Neural cell (in vitro differentiated cells): ENCODE results near the gene MSGN1. TPM values are rescaled to one million over a fixed set of nuclear protein-coding genes. Genes with fewer than 3 reads are reported as not detected.

ENCODE experiments used
- H2AFZ ChIP-seq: fragments of 200-600, 300-800 bp; sonication (generic), shearing (Covaris generic); 2 replicates; pipeline ENCODE4 v1.6.0; 2014; ENCODE audit warnings: low read depth, mild to moderate bottlenecking, antibody characterized with exemption, low read length, moderate library complexity
- H3F3A ChIP-seq: fragments of 200-600 bp; shearing (Covaris generic); 2 replicates; pipeline ENCODE4 v1.6.1; 2016; ENCODE audit warnings: mild to moderate bottlenecking, moderate library complexity, mixed read lengths, antibody characterized with exemption, low read length; ENCODE audit not compliant: insufficient read depth, poor library complexity, severe bottlenecking
- H3K27ac ChIP-seq: fragments of 200-600, 300-800 bp; sonication (generic), shearing (Covaris generic); 2 replicates; pipeline ENCODE4 v1.5.1; 2014; ENCODE audit warnings: mild to moderate bottlenecking, low read length, moderate library complexity
- H3K27me3 ChIP-seq: fragments of 300-800, 200-600 bp; sonication (generic), shearing (Covaris generic); 2 replicates; pipeline ENCODE4 v1.6.0; 2014; ENCODE audit warnings: mild to moderate bottlenecking, low read depth, low read length, moderate library complexity; ENCODE audit not compliant: insufficient read depth
- H3K36me3 ChIP-seq: fragments of 300-800, 200-600 bp; sonication (generic), shearing (Covaris generic); 2 replicates; pipeline ENCODE4 v1.5.1; 2014; ENCODE audit warnings: mild to moderate bottlenecking, antibody characterized with exemption, low read length, moderate library complexity; ENCODE audit not compliant: insufficient read depth
- H3K4me2 ChIP-seq: fragments of 300-800, 200-600 bp; sonication (generic), shearing (Covaris generic); 2 replicates; pipeline ENCODE4 v1.6.0; 2014; ENCODE audit warnings: mild to moderate bottlenecking, low read length
- H3K4me3 ChIP-seq: fragments of 300-800, 200-600 bp; sonication (generic), shearing (Covaris generic); 2 replicates; pipeline ENCODE4 v1.5.1; 2014; ENCODE audit warnings: mild to moderate bottlenecking, low read length, moderate library complexity
- H3K79me2 ChIP-seq: fragments of 200-600 bp; shearing (Covaris generic); replicated peaks from 2 replicates; pipeline ENCODE4 v1.6.0; 2014; ENCODE audit warnings: mild to moderate bottlenecking, low read length, moderate library complexity; ENCODE audit not compliant: insufficient read depth
- H3K9ac ChIP-seq: fragments of 300-800, 200-600 bp; sonication (generic), shearing (Covaris generic); 2 replicates; pipeline ENCODE4 v1.6.1; 2016; ENCODE audit warnings: mild to moderate bottlenecking, low read length, mixed read lengths
- H3K9me2 ChIP-seq: fragments of 200-600 bp; shearing (Covaris generic); 2 replicates; pipeline ENCODE4 v1.6.1; 2016; ENCODE audit warnings: mild to moderate bottlenecking, low read length, mixed read lengths; ENCODE audit not compliant: insufficient read depth
- H3K9me3 ChIP-seq: fragments of 200-600, 300-800 bp; sonication (generic), shearing (Covaris generic); 2 replicates; pipeline ENCODE4 v1.6.1; 2016; ENCODE audit warnings: mild to moderate bottlenecking, mixed run types, low read length, moderate library complexity, mixed read lengths
- H4K20me1 ChIP-seq: fragments of 200-600 bp; shearing (Covaris generic); 2 replicates; pipeline ENCODE4 v1.6.1; 2016; ENCODE audit warnings: mild to moderate bottlenecking, mixed run types; ENCODE audit not compliant: insufficient read depth
- EP300 ChIP-seq: fragments of 450-650 bp; conservative IDR thresholded peaks from 2 replicates; pipeline ENCODE4 v1.6.1; 2014; ENCODE audit warnings: antibody characterized with exemption, mild to moderate bottlenecking, moderate library complexity; ENCODE audit not compliant: poor library complexity, severe bottlenecking
- EZH2 ChIP-seq: fragments of 200-600, 300-800 bp; shearing (Covaris generic), sonication (generic); IDR thresholded peaks from 2 replicates; pipeline ENCODE4 v1.6.1; 2014; ENCODE audit warnings: antibody characterized with exemption, low read length, borderline replicate concordance, mild to moderate bottlenecking; ENCODE audit not compliant: insufficient read depth, poor library complexity, severe bottlenecking
- MXI1 ChIP-seq: fragments of 450-650 bp; conservative IDR thresholded peaks from 2 replicates; pipeline ENCODE4 v1.6.1; 2014; ENCODE audit warnings: antibody characterized with exemption, mild to moderate bottlenecking; ENCODE audit not compliant: poor library complexity, severe bottlenecking
- POLR2AphosphoS5 ChIP-seq: IDR thresholded peaks from 2 replicates; pipeline ENCODE4 v1.6.1; 2012
- RAD21 ChIP-seq: fragments of 450-650 bp; conservative IDR thresholded peaks from 2 replicates; pipeline ENCODE4 v1.6.1; 2014; ENCODE audit warnings: antibody characterized with exemption, mild to moderate bottlenecking, moderate library complexity
- SMC3 ChIP-seq: fragments of 450-650 bp; conservative IDR thresholded peaks from 2 replicates; pipeline ENCODE4 v1.6.1; 2014; ENCODE audit warnings: antibody characterized with exemption, mild to moderate bottlenecking, moderate library complexity; ENCODE audit not compliant: poor library complexity
- TAF1 ChIP-seq: IDR thresholded peaks from 2 replicates; pipeline ENCODE4 v1.6.1; 2012; ENCODE audit warnings: low read depth
- polyA plus RNA-seq: library from polyadenylated mRNA; depleted of rRNA; stranded (reverse); fragments of >200 nt; gene quantifications from 2 replicates; pipeline ENCODE4 v1.2.3, GENCODE V29; 2014
- TF ChIP-seq, protein P1 (sequence below): fragments of 450-650 bp; IDR thresholded peaks from 2 replicates; pipeline ENCODE4 v1.5.1; 2014; ENCODE audit warnings: antibody characterized with exemption, mild to moderate bottlenecking, moderate library complexity; ENCODE audit not compliant: poor library complexity, severe bottlenecking
- TF ChIP-seq, protein P2 (sequence below): IDR thresholded peaks from 2 replicates; pipeline ENCODE4 v1.6.1; 2012; ENCODE audit warnings: borderline replicate concordance

The MSGN1 gene
- polyA plus RNA-seq, 1 donor from 2014 or later: not detected

DNA sequence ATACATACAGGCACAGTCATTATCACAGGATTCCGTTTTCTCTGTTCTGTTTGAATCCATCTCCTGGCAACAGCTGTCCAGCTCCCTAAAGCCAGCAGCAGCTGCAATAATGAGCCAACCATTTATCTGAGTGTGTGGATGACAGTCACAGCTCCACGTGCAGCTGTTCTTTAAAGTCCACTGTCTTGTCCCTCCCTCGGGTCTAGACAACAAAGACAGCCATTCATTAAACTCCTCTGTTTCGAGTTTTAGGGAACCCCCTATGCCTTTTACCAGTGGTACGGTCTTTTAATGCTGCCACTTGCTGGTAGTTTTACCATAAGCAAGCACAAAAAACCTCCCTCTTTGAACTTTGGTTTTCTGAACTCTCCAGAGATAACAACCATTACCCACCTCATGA lies 16.0 kb upstream of the MSGN1 start:
- no peak overlapping the region for H3K9ac ChIP-seq
- no peak overlapping the region for H3K4me3 ChIP-seq
- H3K4me2 ChIP-seq: no peak overlapping the region

DNA sequence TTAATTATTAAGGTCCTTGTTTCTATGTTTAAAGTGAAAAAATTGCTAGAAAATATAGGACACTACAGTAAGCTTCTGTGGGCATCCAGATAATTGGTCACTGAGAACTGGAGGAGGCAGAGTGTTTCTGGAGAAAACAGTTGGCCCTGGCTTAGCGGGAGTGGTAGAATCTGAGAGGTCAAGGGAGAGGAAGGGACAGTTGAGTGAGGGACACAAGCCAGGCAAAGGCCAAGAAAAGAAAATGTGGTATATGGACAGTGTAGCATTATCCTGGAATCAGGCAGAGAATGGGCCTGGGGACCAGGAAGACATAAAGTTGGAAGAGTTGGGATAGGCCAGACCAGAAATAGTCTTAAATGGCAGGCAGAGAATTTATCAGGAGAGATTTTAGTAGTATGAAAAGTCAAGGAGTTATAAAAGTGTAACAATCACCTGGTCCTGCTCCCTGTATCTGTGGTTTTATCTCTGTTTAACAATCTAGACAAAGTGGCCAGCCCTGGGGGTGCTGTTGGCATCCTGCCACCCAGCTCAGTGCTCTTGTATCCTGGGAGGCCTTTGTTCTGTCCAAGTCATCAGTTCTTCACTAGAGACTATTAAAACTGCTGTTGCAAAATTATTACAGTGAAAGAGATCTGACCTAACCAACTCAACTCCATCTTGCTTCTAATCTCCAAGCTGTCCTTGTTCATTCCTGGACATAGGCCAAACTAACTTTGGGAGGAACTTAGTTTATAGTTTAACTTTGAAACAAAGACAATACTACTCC lies 15.4 kb upstream of the MSGN1 start:
- Histone ChIP-seq H3K4me3 (no peak overlapping the region), H3K27me3 (no peaks in the 10 kb centered on the region), H3K79me2 (no peaks in the 10 kb centered on the region), H3K9me3 (no peaks in the 10 kb centered on the region), H4K20me1 (no peaks in the 10 kb centered on the region), H2AFZ (no peak overlapping the region), H3K9ac (no peak overlapping the region), H3K27ac (peak overlapping the region; percentile 32), H3F3A (no peaks in the 10 kb centered on the region), H3K36me3 (no peaks in the 10 kb centered on the region), H3K9me2 (no peaks in the 10 kb centered on the region), H3K4me2 (no peak overlapping the region)
- TF ChIP-seq POLR2AphosphoS5 (no peak), SMC3 (no peak), TAF1 (no peak), EZH2 (no peak)
- TF ChIP-seq, protein P1, sequence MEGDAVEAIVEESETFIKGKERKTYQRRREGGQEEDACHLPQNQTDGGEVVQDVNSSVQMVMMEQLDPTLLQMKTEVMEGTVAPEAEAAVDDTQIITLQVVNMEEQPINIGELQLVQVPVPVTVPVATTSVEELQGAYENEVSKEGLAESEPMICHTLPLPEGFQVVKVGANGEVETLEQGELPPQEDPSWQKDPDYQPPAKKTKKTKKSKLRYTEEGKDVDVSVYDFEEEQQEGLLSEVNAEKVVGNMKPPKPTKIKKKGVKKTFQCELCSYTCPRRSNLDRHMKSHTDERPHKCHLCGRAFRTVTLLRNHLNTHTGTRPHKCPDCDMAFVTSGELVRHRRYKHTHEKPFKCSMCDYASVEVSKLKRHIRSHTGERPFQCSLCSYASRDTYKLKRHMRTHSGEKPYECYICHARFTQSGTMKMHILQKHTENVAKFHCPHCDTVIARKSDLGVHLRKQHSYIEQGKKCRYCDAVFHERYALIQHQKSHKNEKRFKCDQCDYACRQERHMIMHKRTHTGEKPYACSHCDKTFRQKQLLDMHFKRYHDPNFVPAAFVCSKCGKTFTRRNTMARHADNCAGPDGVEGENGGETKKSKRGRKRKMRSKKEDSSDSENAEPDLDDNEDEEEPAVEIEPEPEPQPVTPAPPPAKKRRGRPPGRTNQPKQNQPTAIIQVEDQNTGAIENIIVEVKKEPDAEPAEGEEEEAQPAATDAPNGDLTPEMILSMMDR: no peak

More for the DNA sequence above, 16.0 kb upstream of the MSGN1 start:
- peak overlapping the region; percentile 32 for H3K27ac ChIP-seq
- no peaks in the 10 kb centered on the region for H4K20me1 ChIP-seq
- no peak overlapping the region for H2AFZ ChIP-seq
- no peaks in the 10 kb centered on the region for H3F3A ChIP-seq
- TF ChIP-seq RAD21 (no peak), EP300 (peak; percentile 13)
- TF ChIP-seq, protein P1: no peak
- H3K27me3 ChIP-seq: no peaks in the 10 kb centered on the region
- H3K9me3 ChIP-seq: no peaks in the 10 kb centered on the region
- no peaks in the 10 kb centered on the region for H3K9me2 ChIP-seq
- no peaks in the 10 kb centered on the region for H3K79me2 ChIP-seq
- H3K36me3 ChIP-seq: no peaks in the 10 kb centered on the region

DNA sequence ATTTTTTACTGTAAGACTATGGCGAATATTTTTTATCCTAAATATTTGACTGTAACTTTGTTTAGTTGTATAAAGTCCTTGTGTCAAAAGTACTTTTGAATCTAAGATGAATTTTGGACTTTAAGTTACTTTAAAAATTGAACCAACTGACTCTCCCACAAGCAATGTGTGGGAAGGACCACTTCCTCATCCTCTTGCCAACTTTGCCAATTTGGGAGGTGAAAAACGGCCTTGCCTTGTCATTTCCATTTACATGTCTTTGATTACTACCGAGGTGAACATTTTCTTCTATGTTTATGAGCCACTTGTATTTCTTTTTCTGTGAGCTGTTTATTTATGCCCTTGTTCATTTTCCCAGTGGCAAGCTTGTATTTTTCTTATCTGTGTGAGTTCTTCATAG lies 12.8 kb upstream of the MSGN1 start:
- Histone ChIP-seq H3K4me2 (no peak overlapping the region), H3F3A (no peaks in the 10 kb centered on the region), H3K79me2 (no peaks in the 10 kb centered on the region), H4K20me1 (no peaks in the 10 kb centered on the region), H3K27ac (no peak overlapping the region), H3K9me3 (no peaks in the 10 kb centered on the region), H3K36me3 (no peaks in the 10 kb centered on the region), H3K4me3 (no peak overlapping the region), H3K27me3 (no peaks in the 10 kb centered on the region), H2AFZ (no peak overlapping the region), H3K9me2 (no peaks in the 10 kb centered on the region), H3K9ac (no peak overlapping the region)
- TF ChIP-seq POLR2AphosphoS5 (no peak), EZH2 (no peak), SMC3 (no peak), EP300 (no peak), RAD21 (no peak), TAF1 (no peak), MXI1 (no peak)
- TF ChIP-seq, protein P1: no peak
- TF ChIP-seq, protein P2, sequence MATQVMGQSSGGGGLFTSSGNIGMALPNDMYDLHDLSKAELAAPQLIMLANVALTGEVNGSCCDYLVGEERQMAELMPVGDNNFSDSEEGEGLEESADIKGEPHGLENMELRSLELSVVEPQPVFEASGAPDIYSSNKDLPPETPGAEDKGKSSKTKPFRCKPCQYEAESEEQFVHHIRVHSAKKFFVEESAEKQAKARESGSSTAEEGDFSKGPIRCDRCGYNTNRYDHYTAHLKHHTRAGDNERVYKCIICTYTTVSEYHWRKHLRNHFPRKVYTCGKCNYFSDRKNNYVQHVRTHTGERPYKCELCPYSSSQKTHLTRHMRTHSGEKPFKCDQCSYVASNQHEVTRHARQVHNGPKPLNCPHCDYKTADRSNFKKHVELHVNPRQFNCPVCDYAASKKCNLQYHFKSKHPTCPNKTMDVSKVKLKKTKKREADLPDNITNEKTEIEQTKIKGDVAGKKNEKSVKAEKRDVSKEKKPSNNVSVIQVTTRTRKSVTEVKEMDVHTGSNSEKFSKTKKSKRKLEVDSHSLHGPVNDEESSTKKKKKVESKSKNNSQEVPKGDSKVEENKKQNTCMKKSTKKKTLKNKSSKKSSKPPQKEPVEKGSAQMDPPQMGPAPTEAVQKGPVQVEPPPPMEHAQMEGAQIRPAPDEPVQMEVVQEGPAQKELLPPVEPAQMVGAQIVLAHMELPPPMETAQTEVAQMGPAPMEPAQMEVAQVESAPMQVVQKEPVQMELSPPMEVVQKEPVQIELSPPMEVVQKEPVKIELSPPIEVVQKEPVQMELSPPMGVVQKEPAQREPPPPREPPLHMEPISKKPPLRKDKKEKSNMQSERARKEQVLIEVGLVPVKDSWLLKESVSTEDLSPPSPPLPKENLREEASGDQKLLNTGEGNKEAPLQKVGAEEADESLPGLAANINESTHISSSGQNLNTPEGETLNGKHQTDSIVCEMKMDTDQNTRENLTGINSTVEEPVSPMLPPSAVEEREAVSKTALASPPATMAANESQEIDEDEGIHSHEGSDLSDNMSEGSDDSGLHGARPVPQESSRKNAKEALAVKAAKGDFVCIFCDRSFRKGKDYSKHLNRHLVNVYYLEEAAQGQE: no peak
